K562 (cell line): ENCODE data around the gene IMMP2L. TPM values are rescaled to one million over a fixed set of nuclear protein-coding genes. Genes with fewer than 3 reads are reported as not detected.

ENCODE experiments used
- EP300 ChIP-seq: IDR thresholded peaks from 2 replicates; pipeline ENCODE4 v1.6.1; 2012; ENCODE audit warnings: low read length, improper control_type of control experiment
- ETV5 ChIP-seq: sonication (generic); formaldehyde crosslinking; IDR thresholded peaks from 2 replicates; pipeline ENCODE4 v1.4.0; 2020; ENCODE audit warnings: low read depth, mild to moderate bottlenecking, missing genetic modification reagents
- FOS ChIP-seq: IDR thresholded peaks from 3 replicates; pipeline ENCODE4 v1.6.1; 2011; ENCODE audit not compliant: insufficient read length; ENCODE audit errors: extremely low read depth
- FOXK1 ChIP-seq: sonication (generic); formaldehyde crosslinking; IDR thresholded peaks from 2 replicates; pipeline ENCODE4 v1.8.0; 2022; ENCODE audit warnings: missing genetic modification reagents, mild to moderate bottlenecking, borderline replicate concordance
- HNRNPL ChIP-seq: fragments of 200-400 bp; formaldehyde crosslinking; IDR thresholded peaks from 2 replicates; pipeline ENCODE4 v1.6.1; 2017; ENCODE audit warnings: low read depth, mild to moderate bottlenecking, low read length
- KLF1 ChIP-seq: fragments of 450-650 bp; IDR thresholded peaks from 2 replicates; pipeline ENCODE4 v1.6.1; 2016; ENCODE audit warnings: missing genetic modification characterization, missing compliant biosample characterization
- KLF13 ChIP-seq: fragments of 450-650 bp; IDR thresholded peaks from 2 replicates; pipeline ENCODE4 v1.6.1; 2016; ENCODE audit warnings: missing genetic modification characterization, low read depth, mild to moderate bottlenecking, missing compliant biosample characterization, moderate library complexity, borderline replicate concordance
- MCM5 ChIP-seq: fragments of 450-650 bp; IDR thresholded peaks from 2 replicates; pipeline ENCODE4 v1.6.1; 2016; ENCODE audit warnings: low read depth
- MEF2A ChIP-seq: IDR thresholded peaks from 2 replicates; pipeline ENCODE4 v1.6.1; 2011; ENCODE audit warnings: low read depth, mild to moderate bottlenecking, low read length, moderate library complexity; ENCODE audit not compliant: control insufficient read depth
- MLX ChIP-seq, 2 experiments: fragments of 450-650 bp in 1 of 2; sonication (generic) in 1 of 2; formaldehyde crosslinking; conservative IDR thresholded peaks; 2 replicates each; pipeline versions ENCODE4 v1.4.0 to v1.8.1; 2020 to 2022; ENCODE audit warnings: mild to moderate bottlenecking in 1 of 2, missing genetic modification reagents in 1 of 2
- MXI1 ChIP-seq: IDR thresholded peaks from 2 replicates; pipeline ENCODE4 v1.6.1; 2011; ENCODE audit warnings: low read depth, mild to moderate bottlenecking, improper control_type of control experiment, low read length
- NCOA2 ChIP-seq, 2 experiments: fragments of 450-650 bp; IDR thresholded peaks; 2 replicates each; pipeline ENCODE4 v1.6.1; 2018; ENCODE audit warnings: mild to moderate bottlenecking in 2 of 2, moderate library complexity in 1 of 2; ENCODE audit not compliant: partially characterized antibody in 2 of 2
- PCBP1 ChIP-seq: fragments of 200-400 bp; formaldehyde crosslinking; IDR thresholded peaks from 2 replicates; pipeline ENCODE4 v1.6.1; 2018; ENCODE audit warnings: mild to moderate bottlenecking, low read depth, low read length; ENCODE audit not compliant: poor library complexity, severe bottlenecking
- SMC3 ChIP-seq: conservative IDR thresholded peaks from 2 replicates; pipeline ENCODE4 v1.6.1; 2011; ENCODE audit warnings: low read depth, low read length, improper control_type of control experiment; ENCODE audit not compliant: insufficient read depth
- SP2 ChIP-seq: IDR thresholded peaks from 2 replicates; pipeline ENCODE4 v1.6.1; 2011; ENCODE audit warnings: mild to moderate bottlenecking, low read depth, low read length, moderate library complexity; ENCODE audit not compliant: poor library complexity, severe bottlenecking; ENCODE audit errors: extremely low read depth
- ZNF280B ChIP-seq: fragments of 250-450 bp; sonication (Bioruptor Pico); IDR thresholded peaks from 2 replicates; pipeline ENCODE4 v1.5.1; 2021; ENCODE audit warnings: mild to moderate bottlenecking
- ZNF778 ChIP-seq: fragments of 450-650 bp; formaldehyde crosslinking; IDR thresholded peaks from 2 replicates; pipeline ENCODE4 v1.4.0; 2020; ENCODE audit warnings: mild to moderate bottlenecking, moderate library complexity
- polyA plus RNA-seq, 8 experiments: library from polyadenylated mRNA; depleted of rRNA in 4 of 8; stranded (reverse) in 5 of 8; unstranded in 3 of 8; fragments of >200 nt; fragmentation: Nextera tagmentation in 2 of 8; fragmentation: Illumina TruSeq in 1 of 8; extraction: Ambion mirVana in 2 of 8; extraction: Trizol in 1 of 8; gene quantifications; 2 replicates each; pipeline versions ENCODE4 v1.2.1 to v1.2.3, GENCODE V29; 2011 to 2014; ENCODE audit warnings: inconsistent platforms in 1 of 8, missing spikeins in 1 of 8
- total RNA-seq, 7 experiments: library from RNA; depleted of rRNA in 6 of 7; stranded (reverse); fragments of >200 nt in 6 of 7; fragmentation: Illumina TruSeq in 2 of 7; extraction: Trizol in 2 of 7; gene quantifications; 2 replicates each; pipeline versions ENCODE4 v1.2.1 to v1.2.3, GENCODE V29; 2011 to 2021; ENCODE audit warnings: low replicate concordance in 1 of 7
- TF ChIP-seq, protein P1 (sequence below): fragments of 250-450 bp; sonication (Bioruptor Pico); IDR thresholded peaks from 2 replicates; pipeline ENCODE4 v1.4.0; 2020; ENCODE audit warnings: mild to moderate bottlenecking
- TF ChIP-seq, protein P2 (sequence below): fragments of 450-650 bp; IDR thresholded peaks from 2 replicates; pipeline ENCODE4 v1.6.1; 2016; ENCODE audit warnings: borderline replicate concordance
- TF ChIP-seq, protein P3 (sequence below): fragments of 250-450 bp; sonication (Bioruptor Pico); IDR thresholded peaks from 2 replicates; pipeline ENCODE4 v1.8.0; 2022; ENCODE audit warnings: moderate library complexity, mild to moderate bottlenecking, inconsistent platforms

IMMP2L gene
- total and polyA plus RNA-seq, 9 of the 15 experiments (the other 6 are each of a cell fraction or from before 2014, with no cell fraction given), result 29.7 to 116 (median 53.0) TPM

- TF ChIP-seq, protein P1, sequence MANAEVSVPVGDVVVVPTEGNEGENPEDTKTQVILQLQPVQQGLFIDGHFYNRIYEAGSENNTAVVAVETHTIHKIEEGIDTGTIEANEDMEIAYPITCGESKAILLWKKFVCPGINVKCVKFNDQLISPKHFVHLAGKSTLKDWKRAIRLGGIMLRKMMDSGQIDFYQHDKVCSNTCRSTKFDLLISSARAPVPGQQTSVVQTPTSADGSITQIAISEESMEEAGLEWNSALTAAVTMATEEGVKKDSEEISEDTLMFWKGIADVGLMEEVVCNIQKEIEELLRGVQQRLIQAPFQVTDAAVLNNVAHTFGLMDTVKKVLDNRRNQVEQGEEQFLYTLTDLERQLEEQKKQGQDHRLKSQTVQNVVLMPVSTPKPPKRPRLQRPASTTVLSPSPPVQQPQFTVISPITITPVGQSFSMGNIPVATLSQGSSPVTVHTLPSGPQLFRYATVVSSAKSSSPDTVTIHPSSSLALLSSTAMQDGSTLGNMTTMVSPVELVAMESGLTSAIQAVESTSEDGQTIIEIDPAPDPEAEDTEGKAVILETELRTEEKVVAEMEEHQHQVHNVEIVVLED (CRISPR knock-in tag), result peak; percentile 81
- no peak for TF ChIP-seq MCM5
- 0 out of 4 replicates have a peak, but pooled peaks of 1 of the 2 experiments have one; percentile 52 for TF ChIP-seq MLX (CRISPR knock-in tag; conservative IDR thresholded peaks at IDR 0.05)
- no peak for TF ChIP-seq FOS
- TF ChIP-seq SMC3, result peak; percentile 38; the same call in 1 of the 2 replicates
- peak; percentile 12 for TF ChIP-seq ETV5 (CRISPR knock-in tag)
- no peak for TF ChIP-seq NCOA2 (IDR thresholded peaks at IDR 0.05; ENCODE audit: partially characterized antibody in 2 of 2)
- peak; percentile 77; the same call in 1 of the 2 replicates for TF ChIP-seq HNRNPL
- 0 out of 2 replicates have a peak, but pooled peaks have one; percentile 16 for TF ChIP-seq KLF13 (tag)
- peak; percentile 91; the same call in 1 of the 2 replicates for TF ChIP-seq FOXK1
- TF ChIP-seq, protein P2, sequence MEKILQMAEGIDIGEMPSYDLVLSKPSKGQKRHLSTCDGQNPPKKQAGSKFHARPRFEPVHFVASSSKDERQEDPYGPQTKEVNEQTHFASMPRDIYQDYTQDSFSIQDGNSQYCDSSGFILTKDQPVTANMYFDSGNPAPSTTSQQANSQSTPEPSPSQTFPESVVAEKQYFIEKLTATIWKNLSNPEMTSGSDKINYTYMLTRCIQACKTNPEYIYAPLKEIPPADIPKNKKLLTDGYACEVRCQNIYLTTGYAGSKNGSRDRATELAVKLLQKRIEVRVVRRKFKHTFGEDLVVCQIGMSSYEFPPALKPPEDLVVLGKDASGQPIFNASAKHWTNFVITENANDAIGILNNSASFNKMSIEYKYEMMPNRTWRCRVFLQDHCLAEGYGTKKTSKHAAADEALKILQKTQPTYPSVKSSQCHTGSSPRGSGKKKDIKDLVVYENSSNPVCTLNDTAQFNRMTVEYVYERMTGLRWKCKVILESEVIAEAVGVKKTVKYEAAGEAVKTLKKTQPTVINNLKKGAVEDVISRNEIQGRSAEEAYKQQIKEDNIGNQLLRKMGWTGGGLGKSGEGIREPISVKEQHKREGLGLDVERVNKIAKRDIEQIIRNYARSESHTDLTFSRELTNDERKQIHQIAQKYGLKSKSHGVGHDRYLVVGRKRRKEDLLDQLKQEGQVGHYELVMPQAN, result peak; percentile 92
- no peak for TF ChIP-seq ZNF280B
- TF ChIP-seq PCBP1, result peak; percentile 86
- TF ChIP-seq MEF2A, result no peak
- peak; percentile 18 for TF ChIP-seq KLF1 (tag)
- no peak for TF ChIP-seq ZNF778 (CRISPR knock-in tag)
- no peak for TF ChIP-seq MXI1
- TF ChIP-seq, protein P3, sequence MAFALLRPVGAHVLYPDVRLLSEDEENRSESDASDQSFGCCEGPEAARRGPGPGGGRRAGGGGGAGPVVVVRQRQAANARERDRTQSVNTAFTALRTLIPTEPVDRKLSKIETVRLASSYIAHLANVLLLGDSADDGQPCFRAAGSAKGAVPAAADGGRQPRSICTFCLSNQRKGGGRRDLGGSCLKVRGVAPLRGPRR, result no peak
- no peak for TF ChIP-seq SP2
- peak; percentile 62 for TF ChIP-seq EP300
Observed at GRCh38 chr7:111561904-111562732, at the start of gene IMMP2L (continued).
